SU-DHL-6 (cell line): ENCODE measurements around the gene MAP2K2.
"Not testable (repeated sequence)": the region's sequence is repeated elsewhere in the genome, so short reads cannot be mapped to it uniquely, and the experiment has no call there.

Source experiments
- H2AFZ ChIP-seq: fragments of 200-600 bp; sonication (generic); 2 replicates; pipeline ENCODE4 v1.6.1; 2014; ENCODE audit warnings: low read depth, mild to moderate bottlenecking, moderate library complexity, mixed read lengths, antibody characterized with exemption, low read length; ENCODE audit not compliant: severe bottlenecking
- H3F3A ChIP-seq: fragments of 200-600 bp; shearing (Covaris generic); 2 replicates; pipeline ENCODE4 v1.6.0; 2016; ENCODE audit warnings: antibody characterized with exemption, mild to moderate bottlenecking; ENCODE audit not compliant: insufficient read depth
- H3K27ac ChIP-seq: fragments of 200-600 bp; sonication (generic); 2 replicates; pipeline ENCODE4 v1.5.1; 2016; ENCODE audit warnings: low read depth, mild to moderate bottlenecking, low read length, moderate library complexity, mixed read lengths
- H3K27me3 ChIP-seq: fragments of 200-600 bp; sonication (generic), shearing (Covaris generic); 2 replicates; pipeline ENCODE4 v1.6.0; 2014; ENCODE audit warnings: mild to moderate bottlenecking, low read length
- H3K36me3 ChIP-seq: fragments of 200-600 bp; sonication (generic); 2 replicates; pipeline ENCODE4 v1.6.1; 2014; ENCODE audit warnings: mild to moderate bottlenecking, low read length, mixed read lengths
- H3K4me2 ChIP-seq: fragments of 300-600, 200-600 bp; shearing (Covaris generic), sonication (generic); 2 replicates; pipeline ENCODE4 v1.6.0; 2014; ENCODE audit warnings: low read length, low read depth, mild to moderate bottlenecking; ENCODE audit not compliant: poor library complexity, severe bottlenecking
- H3K4me3 ChIP-seq: fragments of 200-600 bp; sonication (generic); 2 replicates; pipeline ENCODE4 v1.5.1; 2014; ENCODE audit warnings: antibody characterized with exemption, low read length, mild to moderate bottlenecking, mixed read lengths; ENCODE audit not compliant: insufficient read depth, poor library complexity, severe bottlenecking
- H3K79me2 ChIP-seq: fragments of 200-600 bp; sonication (generic); 2 replicates; pipeline ENCODE4 v1.6.1; 2014; ENCODE audit warnings: mild to moderate bottlenecking, low read length, moderate library complexity; ENCODE audit not compliant: insufficient read depth
- H3K9ac ChIP-seq: fragments of 200-600 bp; sonication (generic); 2 replicates; pipeline ENCODE4 v1.7.0; 2014; ENCODE audit warnings: mild to moderate bottlenecking, low read length
- H3K9me2 ChIP-seq: fragments of 200-600 bp; sonication (generic); replicated peaks from 2 replicates; pipeline ENCODE4 v1.6.1; 2014; ENCODE audit warnings: low read length; ENCODE audit not compliant: insufficient read depth
- H3K9me3 ChIP-seq: fragments of 200-600 bp; sonication (generic); 2 replicates; pipeline ENCODE4 v1.6.1; 2014; ENCODE audit warnings: low read length, mixed read lengths; ENCODE audit not compliant: insufficient read depth
- H4K20me1 ChIP-seq: fragments of 200-600 bp; sonication (generic); 2 replicates; pipeline ENCODE4 v1.6.1; 2014; ENCODE audit warnings: low read depth, mild to moderate bottlenecking, antibody characterized with exemption, low read length, moderate library complexity, mixed read lengths
- EZH2phosphoT487 ChIP-seq: fragments of 200-600 bp; sonication (generic), shearing (Covaris generic); conservative IDR thresholded peaks from 2 replicates; pipeline ENCODE4 v1.6.1; 2018; ENCODE audit warnings: mild to moderate bottlenecking, antibody characterized with exemption, low read length, moderate library complexity, mixed read lengths
- TF ChIP-seq, protein P1 (sequence below): fragments of 200-600 bp; sonication (generic); IDR thresholded peaks from one replicate; pipeline ENCODE4 v1.5.1; 2017; ENCODE audit warnings: antibody characterized with exemption, mild to moderate bottlenecking, low read length, moderate library complexity; ENCODE audit not compliant: insufficient read depth, poor library complexity, severe bottlenecking

MAP2K2 gene

DNA sequence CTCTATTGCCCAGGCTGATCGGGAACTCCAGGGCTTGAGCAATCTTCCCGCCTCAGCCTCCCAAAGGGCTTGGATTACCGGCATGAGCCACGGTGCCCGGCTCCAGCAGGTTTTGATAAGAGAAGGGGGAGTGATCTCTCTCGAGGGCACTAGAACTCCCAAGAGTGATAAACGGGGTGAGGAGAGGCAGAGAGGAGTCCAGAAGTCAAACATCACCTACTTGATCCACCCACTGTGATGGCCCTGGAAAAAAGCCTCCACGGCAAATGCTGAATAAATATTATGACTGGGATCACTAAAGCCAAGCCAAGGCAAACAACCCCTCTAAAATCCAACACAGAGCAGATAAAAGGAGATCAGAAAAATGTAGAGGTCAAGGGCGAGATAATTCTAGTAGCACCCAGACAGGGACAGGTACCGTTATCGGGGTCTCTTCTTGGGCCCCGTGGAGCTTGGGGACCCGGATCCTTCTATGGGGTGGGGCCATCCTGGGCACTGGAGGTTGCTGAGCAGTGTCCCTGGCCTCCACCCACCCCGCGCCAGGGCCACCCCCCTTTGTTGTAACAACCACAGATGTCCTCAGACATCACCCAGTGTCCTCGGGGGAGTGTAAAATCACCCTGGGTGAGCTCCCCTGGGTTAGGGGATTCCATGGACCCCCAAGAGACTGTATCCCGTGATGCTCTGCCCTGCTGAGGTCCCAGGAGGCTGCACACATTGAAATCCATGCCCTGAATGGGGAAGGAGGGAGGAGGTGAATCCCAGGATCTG is 25.8 kb upstream of the MAP2K2 start:
- H4K20me1 ChIP-seq = no peaks in the 10 kb centered on the region
- H3K79me2 ChIP-seq = no peaks in the 10 kb centered on the region
- H3K27ac ChIP-seq = no peak overlapping the region

DNA sequence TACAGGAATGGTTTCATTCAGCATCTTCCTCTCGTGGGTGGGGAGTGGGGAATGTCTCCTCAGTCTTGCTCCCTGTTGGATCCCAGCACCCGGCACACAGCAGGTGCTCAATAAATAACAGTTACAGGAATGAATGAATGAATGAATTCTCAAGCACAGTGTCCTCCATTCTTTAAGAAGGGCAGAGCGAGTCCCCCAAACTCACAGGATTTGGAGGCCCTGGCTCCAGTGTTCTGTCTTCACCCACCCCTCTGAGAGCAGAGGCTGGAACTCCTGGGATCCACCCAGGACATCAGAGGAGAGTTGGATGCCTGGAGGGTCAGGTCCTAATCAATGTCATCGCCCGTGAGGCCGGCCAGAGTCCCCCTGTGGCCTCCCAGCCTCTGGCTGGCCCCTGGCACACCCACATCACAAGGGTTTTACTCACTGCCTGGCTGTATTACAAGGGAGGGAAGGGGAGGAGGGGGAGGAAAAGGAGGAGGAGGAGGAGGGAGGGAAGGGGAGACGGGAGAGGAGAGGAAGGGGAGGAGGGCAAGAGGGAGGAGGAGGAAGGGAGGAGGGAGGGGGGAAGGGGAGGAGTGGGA is 20.8 kb upstream of the MAP2K2 start:
- no peaks in the 10 kb centered on the region for H3K79me2 ChIP-seq
- H3K9me2 ChIP-seq = no peaks in the 10 kb centered on the region
- H3K9ac ChIP-seq = no peak overlapping the region
- no peak overlapping the region for H3K4me2 ChIP-seq
- H2AFZ ChIP-seq = no peak overlapping the region
- H3K36me3 ChIP-seq = no peaks in the 10 kb centered on the region
- no peak overlapping the region for H3K27ac ChIP-seq
- TF ChIP-seq, protein P1, sequence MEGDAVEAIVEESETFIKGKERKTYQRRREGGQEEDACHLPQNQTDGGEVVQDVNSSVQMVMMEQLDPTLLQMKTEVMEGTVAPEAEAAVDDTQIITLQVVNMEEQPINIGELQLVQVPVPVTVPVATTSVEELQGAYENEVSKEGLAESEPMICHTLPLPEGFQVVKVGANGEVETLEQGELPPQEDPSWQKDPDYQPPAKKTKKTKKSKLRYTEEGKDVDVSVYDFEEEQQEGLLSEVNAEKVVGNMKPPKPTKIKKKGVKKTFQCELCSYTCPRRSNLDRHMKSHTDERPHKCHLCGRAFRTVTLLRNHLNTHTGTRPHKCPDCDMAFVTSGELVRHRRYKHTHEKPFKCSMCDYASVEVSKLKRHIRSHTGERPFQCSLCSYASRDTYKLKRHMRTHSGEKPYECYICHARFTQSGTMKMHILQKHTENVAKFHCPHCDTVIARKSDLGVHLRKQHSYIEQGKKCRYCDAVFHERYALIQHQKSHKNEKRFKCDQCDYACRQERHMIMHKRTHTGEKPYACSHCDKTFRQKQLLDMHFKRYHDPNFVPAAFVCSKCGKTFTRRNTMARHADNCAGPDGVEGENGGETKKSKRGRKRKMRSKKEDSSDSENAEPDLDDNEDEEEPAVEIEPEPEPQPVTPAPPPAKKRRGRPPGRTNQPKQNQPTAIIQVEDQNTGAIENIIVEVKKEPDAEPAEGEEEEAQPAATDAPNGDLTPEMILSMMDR = no peak
- TF ChIP-seq EZH2phosphoT487 = no peak
- no peaks in the 10 kb centered on the region for H3K27me3 ChIP-seq
- no peaks in the 10 kb centered on the region for H3F3A ChIP-seq
- H3K4me3 ChIP-seq = no peak overlapping the region
- H3K9me3 ChIP-seq = no peaks in the 10 kb centered on the region
- H4K20me1 ChIP-seq = no peaks in the 10 kb centered on the region

More for the DNA sequence above, 25.8 kb upstream of the MAP2K2 start:
- Histone ChIP-seq H3K9me3 (no peaks in the 10 kb centered on the region), H3K9me2 (no peaks in the 10 kb centered on the region), H3K27me3 (no peaks in the 10 kb centered on the region), H3K9ac (no peak overlapping the region), H3K36me3 (no peaks in the 10 kb centered on the region), H2AFZ (no peak overlapping the region), H3F3A (no peaks in the 10 kb centered on the region), H3K4me3 (no peak overlapping the region), H3K4me2 (no peak overlapping the region)
- TF ChIP-seq EZH2phosphoT487 = no peak
- TF ChIP-seq, protein P1 = no peak

DNA sequence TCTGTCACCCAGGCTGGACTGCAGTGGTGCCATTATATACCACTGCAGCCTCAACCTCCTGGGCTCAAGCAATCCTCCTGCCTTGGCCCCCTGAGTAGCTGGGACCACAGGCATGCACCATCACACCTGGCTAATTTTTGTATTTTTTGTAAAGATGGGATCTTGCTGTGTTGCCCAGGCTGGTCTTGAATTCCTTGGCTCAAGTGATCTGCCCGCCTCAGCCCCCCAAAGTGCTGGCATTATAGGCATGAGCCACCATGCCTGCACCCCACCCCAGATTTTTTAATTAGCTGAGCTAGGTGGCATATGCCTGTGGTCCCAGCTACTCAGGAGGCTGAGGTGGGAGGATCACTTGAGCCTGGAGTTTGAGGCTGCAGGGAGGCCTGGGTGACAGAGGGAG is 19.0 kb upstream of the MAP2K2 start:
- H4K20me1 ChIP-seq, H3K4me3 ChIP-seq, H3F3A ChIP-seq, H3K79me2 ChIP-seq, H3K9me2 ChIP-seq, H3K9ac ChIP-seq, H3K27me3 ChIP-seq, H3K9me3 ChIP-seq, H3K36me3 ChIP-seq, H3K4me2 ChIP-seq, H3K27ac ChIP-seq, H2AFZ ChIP-seq: not testable (repeated sequence)

DNA sequence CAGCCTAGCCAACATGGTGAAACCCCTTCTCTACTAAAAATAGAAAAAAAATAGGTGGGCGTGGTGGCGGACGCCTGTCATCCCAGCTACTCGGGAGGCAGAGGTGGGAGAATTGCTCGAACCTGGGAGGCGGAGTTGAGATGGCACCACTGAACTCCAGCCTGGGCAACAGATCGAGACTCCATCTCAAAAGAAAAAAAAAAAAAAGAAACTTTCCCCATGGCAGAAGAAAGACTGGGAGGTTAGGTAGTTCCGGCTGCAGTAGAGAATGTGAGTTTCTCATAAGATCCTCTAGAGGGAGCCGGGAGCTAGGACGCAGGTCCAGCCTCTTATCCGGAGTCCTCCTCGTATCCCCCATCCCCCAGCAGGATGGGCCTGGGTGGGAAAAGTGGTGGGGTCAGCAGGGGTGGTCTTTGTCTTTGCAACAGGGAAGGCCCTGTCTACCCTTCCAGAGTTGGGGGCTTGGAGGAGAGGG is 16.4 kb upstream of the MAP2K2 start:
- H3K27ac ChIP-seq = no peak overlapping the region
- no peaks in the 10 kb centered on the region for H3F3A ChIP-seq
- no peaks in the 10 kb centered on the region for H4K20me1 ChIP-seq
- H3K4me2 ChIP-seq = peak overlapping the region; percentile 47
- H3K9me2 ChIP-seq = no peaks in the 10 kb centered on the region
- H2AFZ ChIP-seq = peak overlapping the region; percentile 47
- no peaks in the 10 kb centered on the region for H3K9me3 ChIP-seq
- H3K79me2 ChIP-seq = no peaks in the 10 kb centered on the region
- no peak overlapping the region for H3K4me3 ChIP-seq
- no peaks in the 10 kb centered on the region for H3K27me3 ChIP-seq
- H3K9ac ChIP-seq = no peak overlapping the region
- H3K36me3 ChIP-seq = no peaks in the 10 kb centered on the region
- TF ChIP-seq, protein P1 = no peak
- TF ChIP-seq EZH2phosphoT487 = no peak
